Stomach (tissue), 4 donors: ENCODE data around the gene RBM41.

ENCODE experiments used
- POLR2A ChIP-seq, 4 donors: fragments of 450-650 bp; IDR thresholded peaks; one replicate each; pipeline ENCODE4 v1.6.1; 2016; ENCODE audit warnings: antibody characterized with exemption in 4 of 4, control low read depth in 2 of 4, mild to moderate bottlenecking in 1 of 4, moderate library complexity in 1 of 4
- POLR2AphosphoS5 ChIP-seq, 3 donors: sonication (generic); formaldehyde crosslinking; IDR thresholded peaks; one replicate each; pipeline ENCODE4 v1.6.1; 2016; ENCODE audit warnings: antibody characterized with exemption in 3 of 3

DNA sequence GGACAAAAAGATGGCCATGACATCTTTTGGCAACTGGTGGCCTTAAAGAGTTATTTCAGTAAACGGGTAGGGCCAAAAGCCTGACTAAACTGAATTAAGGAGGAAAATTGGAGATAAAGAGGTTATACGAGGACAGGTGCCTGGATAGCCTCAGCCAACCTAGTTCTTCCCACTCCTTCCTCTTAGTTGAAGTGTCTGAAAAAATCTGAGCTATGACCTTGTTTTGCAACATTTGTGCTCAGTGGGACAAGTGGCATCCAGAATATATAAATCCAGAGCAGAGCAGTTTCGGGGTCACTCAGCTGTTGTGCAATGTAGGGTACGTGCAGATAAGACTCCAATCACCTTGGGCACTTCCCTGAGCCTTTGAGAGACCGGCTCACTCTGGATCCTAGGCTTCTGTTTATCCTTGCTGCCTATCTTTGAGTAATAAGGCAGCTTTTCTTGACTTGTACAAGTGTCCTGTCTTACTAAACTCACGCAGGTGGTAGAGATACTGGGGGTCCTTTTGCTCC is 68.4 kb downstream of the RBM41 start:
- TF ChIP-seq POLR2A (IDR thresholded peaks at IDR 0.05) = no peak
- no peak for TF ChIP-seq POLR2AphosphoS5 (IDR thresholded peaks at IDR 0.05)
